ENCODE data around the gene KRT222.

KRT222 gene

DNA sequence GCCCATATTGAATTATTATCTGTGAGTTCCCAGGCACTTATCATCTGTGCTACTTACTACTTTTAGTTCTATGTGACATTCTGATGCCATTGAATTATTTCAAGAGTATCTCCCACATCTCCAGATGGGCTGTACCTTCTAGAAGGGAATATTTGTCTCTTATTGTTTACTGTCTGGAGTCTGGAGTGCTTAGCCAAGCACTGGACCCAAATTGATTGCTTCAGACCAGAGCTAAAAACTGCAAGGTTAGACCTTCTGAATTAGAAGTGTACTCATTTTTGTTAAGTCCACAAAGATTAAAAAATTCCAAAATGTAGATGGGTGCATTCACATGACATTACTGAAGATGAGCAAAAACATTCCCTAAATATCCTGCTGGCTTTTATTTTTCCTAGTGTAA is 16.0 kb upstream of the KRT222 start:
- H3F3A ChIP-seq (ENCODE audit: insufficient read depth, low read length), result no peaks in the 10 kb centered on the region
- no peaks in the 10 kb centered on the region for H3K79me2 ChIP-seq (ENCODE audit: low read length)
- 0 out of 2 replicates have a peak, but pooled peaks cover 5% of the 10 kb centered on the region for H3K4me1 ChIP-seq (ENCODE audit: low read length)
- no peak overlapping the region for H3K27ac ChIP-seq (ENCODE audit: low read length)
- no peaks in the 10 kb centered on the region for H4K20me1 ChIP-seq (ENCODE audit: insufficient read depth, low read length)
- no peak overlapping the region for H3K9ac ChIP-seq (ENCODE audit: low read length)
- no peaks in the 10 kb centered on the region for H3K9me3 ChIP-seq (replicated peaks; ENCODE audit: insufficient read depth, low read length)
- no peaks in the 10 kb centered on the region for H3K9me2 ChIP-seq (replicated peaks; ENCODE audit: insufficient read depth, low read length)
- no peaks in the 10 kb centered on the region for H3K36me3 ChIP-seq (replicated peaks; ENCODE audit: insufficient read depth, low read length)
- no peaks in the 10 kb centered on the region for H3K27me3 ChIP-seq (replicated peaks; ENCODE audit: insufficient read depth, low read length)
- DNase-seq, result no peak
- no peak overlapping the region for H3K4me3 ChIP-seq (ENCODE audit: low read length)
- no peak overlapping the region for H3K4me2 ChIP-seq (ENCODE audit: low read depth, low read length)
- no peak for TF ChIP-seq EZH2phosphoT487 (IDR thresholded peaks at IDR 0.05; ENCODE audit: low read length)
- no peak for TF ChIP-seq EZH2 (optimal IDR thresholded peaks at IDR 0.05; ENCODE audit: low read depth, low read length)
- TF ChIP-seq CTCF (IDR thresholded peaks at IDR 0.05; ENCODE audit: low read length), result no peak
- H2AFZ ChIP-seq (ENCODE audit: low read length), result no peak overlapping the region

DNA sequence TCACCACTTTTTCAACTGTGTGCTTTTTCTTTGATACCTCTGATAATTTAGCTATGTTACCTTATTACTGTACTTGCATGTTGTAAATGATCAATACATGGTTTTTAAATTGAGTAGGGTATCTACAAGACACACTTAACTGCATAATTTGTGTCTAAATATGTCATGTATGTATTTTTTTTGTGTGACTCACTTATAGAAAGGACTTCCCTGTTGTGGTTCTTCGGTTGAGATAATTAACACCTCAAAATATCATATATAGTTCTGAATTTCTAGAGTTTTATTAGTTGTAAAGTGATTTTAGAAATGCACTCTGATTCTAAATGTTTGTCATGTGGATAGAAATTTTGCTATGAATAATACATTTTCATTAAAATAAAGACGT is 14.5 kb upstream of the KRT222 start:
- no peak for TF ChIP-seq EZH2 (optimal IDR thresholded peaks at IDR 0.05; ENCODE audit: low read depth, low read length)
- no peak for TF ChIP-seq CTCF (IDR thresholded peaks at IDR 0.05; ENCODE audit: low read length)
- no peak for TF ChIP-seq EZH2phosphoT487 (IDR thresholded peaks at IDR 0.05; ENCODE audit: low read length)
- DNase-seq, result no peak
- H3K4me3 ChIP-seq (ENCODE audit: low read length), result no peak overlapping the region
- no peak overlapping the region for H3K27ac ChIP-seq (ENCODE audit: low read length)
- no peak overlapping the region for H2AFZ ChIP-seq (ENCODE audit: low read length)
- no peaks in the 10 kb centered on the region for H3K9me2 ChIP-seq (replicated peaks; ENCODE audit: insufficient read depth, low read length)
- 0 out of 2 replicates have a peak, but pooled peaks cover 5% of the 10 kb centered on the region for H3K4me1 ChIP-seq (ENCODE audit: low read length)
- H3K9me3 ChIP-seq (replicated peaks; ENCODE audit: insufficient read depth, low read length), result no peaks in the 10 kb centered on the region
- no peaks in the 10 kb centered on the region for H3K36me3 ChIP-seq (replicated peaks; ENCODE audit: insufficient read depth, low read length)
- H3K27me3 ChIP-seq (replicated peaks; ENCODE audit: insufficient read depth, low read length), result no peaks in the 10 kb centered on the region
- H3F3A ChIP-seq (ENCODE audit: insufficient read depth, low read length), result no peaks in the 10 kb centered on the region
- H3K9ac ChIP-seq (ENCODE audit: low read length), result no peak overlapping the region
- H3K4me2 ChIP-seq (ENCODE audit: low read depth, low read length), result no peak overlapping the region
- no peaks in the 10 kb centered on the region for H3K79me2 ChIP-seq (ENCODE audit: low read length)
- H4K20me1 ChIP-seq (ENCODE audit: insufficient read depth, low read length), result no peaks in the 10 kb centered on the region

DNA sequence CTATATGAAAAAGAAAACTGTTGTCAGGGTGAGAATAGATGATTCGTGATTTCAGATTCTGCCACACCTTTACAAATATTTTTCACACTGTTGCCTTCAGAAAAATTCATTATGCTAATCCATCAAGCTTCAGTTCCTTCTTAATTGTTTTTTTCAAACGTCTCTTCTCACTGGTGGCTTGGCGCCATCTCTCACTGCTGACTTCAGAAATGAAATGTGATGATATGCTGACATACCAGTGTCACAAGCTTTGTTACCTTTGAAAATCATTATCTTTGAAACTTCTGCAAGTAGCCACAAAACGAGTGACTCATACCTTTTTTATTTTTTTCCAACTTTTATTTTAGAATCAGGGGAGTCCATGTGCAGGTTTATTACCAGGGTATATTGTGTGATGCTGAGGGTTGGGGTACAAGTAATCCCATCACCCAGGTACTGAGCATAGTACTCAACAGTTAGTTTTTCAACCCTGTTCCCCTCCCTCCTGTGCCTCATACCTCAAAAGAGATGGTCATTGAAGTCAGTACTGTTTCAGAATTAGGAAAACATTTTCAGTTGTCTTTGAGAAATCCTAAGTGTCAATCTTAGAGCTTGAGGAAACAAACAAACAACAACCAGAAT is 14.0 kb upstream of the KRT222 start:
- Histone ChIP-seq H3K36me3 (replicated peaks; ENCODE audit: insufficient read depth, low read length) (no peaks in the 10 kb centered on the region), H4K20me1 (ENCODE audit: insufficient read depth, low read length) (no peaks in the 10 kb centered on the region), H3K9ac (ENCODE audit: low read length) (no peak overlapping the region), H3K9me2 (replicated peaks; ENCODE audit: insufficient read depth, low read length) (no peaks in the 10 kb centered on the region), H3K79me2 (ENCODE audit: low read length) (no peaks in the 10 kb centered on the region), H3K27me3 (replicated peaks; ENCODE audit: insufficient read depth, low read length) (no peaks in the 10 kb centered on the region), H3K4me2 (ENCODE audit: low read depth, low read length) (no peak overlapping the region), H3K4me3 (ENCODE audit: low read length) (no peak overlapping the region), H3K9me3 (replicated peaks; ENCODE audit: insufficient read depth, low read length) (no peaks in the 10 kb centered on the region), H2AFZ (ENCODE audit: low read length) (no peak overlapping the region), H3K27ac (ENCODE audit: low read length) (no peak overlapping the region), H3K4me1 (ENCODE audit: low read length) (0 out of 2 replicates have a peak, but pooled peaks cover 5% of the 10 kb centered on the region), H3F3A (ENCODE audit: insufficient read depth, low read length) (no peaks in the 10 kb centered on the region)
- TF ChIP-seq CTCF (IDR thresholded peaks at IDR 0.05; ENCODE audit: low read length), result no peak
- TF ChIP-seq EZH2phosphoT487 (IDR thresholded peaks at IDR 0.05; ENCODE audit: low read length), result no peak
- TF ChIP-seq EZH2 (optimal IDR thresholded peaks at IDR 0.05; ENCODE audit: low read depth, low read length), result no peak
- DNase-seq, result peak; percentile 16

All from MM.1S (cell line).